Epithelial cell of proximal tubule (primary cell): ENCODE measurements around the gene SELP. TPM values are rescaled to one million over a fixed set of nuclear protein-coding genes. Genes with fewer than 3 reads are reported as not detected.
A peak's percentile ranks its signal among the peaks of the same experiment; 100 is the strongest.

Experiments
- DNase-seq: peaks from one replicate; pipeline ENCODE4 v3.0.0-alpha.2; 2011; ENCODE audit warnings: low read depth
- H3K4me3 ChIP-seq: 2 replicates; pipeline ENCODE4 v1.5.1; 2011; ENCODE audit warnings: low read depth, mild to moderate bottlenecking, low read length
- CTCF ChIP-seq: conservative IDR thresholded peaks from 2 replicates; pipeline ENCODE4 v1.5.1; 2012; ENCODE audit warnings: low read depth, mild to moderate bottlenecking, low read length
- total RNA-seq: library from RNA; depleted of rRNA; stranded (reverse); fragments of >200 nt; gene quantifications from 2 replicates; pipeline ENCODE4 v1.2.3, GENCODE V29; 2015

The SELP gene
- total RNA-seq, 1 donor from 2014 or later = not detected

GRCh38 chr1:169586395-169587255 lies 43.3 kb downstream of the SELP start, which contains the start of gene F5:
F5 (minus strand) TSS chr1:169586481; CDS start chr1:169586386, 95 bp downstream.
- TF ChIP-seq CTCF = peak; percentile 71
- H3K4me3 ChIP-seq = peak within 1 kb of the TSS; percentile 36

GRCh38 chr1:169586067-169586394 lies 43.9 kb downstream of the SELP start:
- TF ChIP-seq CTCF = no peak
- H3K4me3 ChIP-seq = peak overlapping the region; percentile 36
- DNase-seq = no peak

More at GRCh38 chr1:169586395-169587255, 43.3 kb downstream of the SELP start, which contains the start of gene F5:
- no peak for DNase-seq

- DNase-seq = no peak
- no peak overlapping the region for H3K4me3 ChIP-seq
- TF ChIP-seq CTCF = no peak
Observed at GRCh38 chr1:169585181-169585580, 44.7 kb downstream of the SELP start.

- DNase-seq = no peak
- TF ChIP-seq CTCF = no peak
- H3K4me3 ChIP-seq = no peak overlapping the region
Observed at GRCh38 chr1:169584483-169585144, 45.3 kb downstream of the SELP start.

GRCh38 chr1:169577981-169578738 lies 51.8 kb downstream of the SELP start:
- no peak for DNase-seq
- no peak for TF ChIP-seq CTCF
- H3K4me3 ChIP-seq = no peak overlapping the region

GRCh38 chr1:169576935-169577331 lies 53.0 kb downstream of the SELP start:
- no peak for DNase-seq
- no peak overlapping the region for H3K4me3 ChIP-seq
- TF ChIP-seq CTCF = no peak
